HCT116 (cell line): ENCODE results near the gene ACOXL. TPM values are rescaled to one million over a fixed set of nuclear protein-coding genes. Genes with fewer than 3 reads are reported as not detected.

Source experiments
- ATAC-seq: fragments of 200-7000 bp; cut with Tn5 transposase; 2 replicates; pipeline ENCODE4 v1.9.1; 2020; ENCODE audit warnings: mild to moderate bottlenecking, moderate library complexity
- BruUV-seq: library from RNA; stranded (reverse); fragments of 400-500 nt; replicated peaks from 2 replicates; lab custom pipeline; 2021; lab: Mats Ljungman, UMichigan
- CTCF ChIA-PET: fragments of 300-600 bp; sonication (Branson Sonifier 250); formaldehyde crosslinking; loops from one replicate; lab custom pipeline; 2021; ENCODE audit warnings: antibody characterized with exemption; lab: Charles Lee
- POLR2A ChIA-PET: fragments of 300-600, 350-600 bp; sonication (Branson Sonifier 250); formaldehyde crosslinking; loops from one replicate; lab custom pipeline; 2021; ENCODE audit warnings: antibody characterized with exemption; lab: Charles Lee
- RAD21 ChIA-PET, 2 experiments: fragments of 300-600 bp; sonication (Branson Sonifier 250); formaldehyde crosslinking; loops; one replicate each; lab custom pipeline; 2023; ENCODE audit warnings: low total read pairs in 2 of 2; ENCODE audit not compliant: uncharacterized antibody in 2 of 2, unreplicated experiment in 2 of 2, low non-redundant PET in 1 of 2; lab: Charles Lee
- DNase-seq: peaks from one replicate; pipeline ENCODE4 v3.0.0-alpha.2; 2010; ENCODE audit warnings: low read depth, low spot score
- H2AFZ ChIP-seq: fragments of 200-600 bp; shearing (Covaris generic), sonication (generic); 2 replicates; pipeline ENCODE4 v1.6.1; 2017; ENCODE audit warnings: low read depth, mixed run types, mixed read lengths, antibody characterized with exemption, low read length; ENCODE audit not compliant: poor library complexity, severe bottlenecking
- H3K27ac ChIP-seq: 2 replicates; pipeline ENCODE4 v1.5.1; 2012; ENCODE audit warnings: low read depth, low read length
- H3K27me3 ChIP-seq: fragments of 200-600 bp; sonication (generic); 2 replicates; pipeline ENCODE4 v1.6.1; 2016; ENCODE audit warnings: mixed run types, low read length, mixed read lengths; ENCODE audit not compliant: insufficient read depth
- H3K36me3 ChIP-seq, 2 experiments: fragments of 200-500 bp in 1 of 2; fragments of 200-600 bp in 1 of 2; sonication (Bioruptor generic) in 1 of 2; sonication (generic) in 1 of 2; 2 replicates each; pipeline versions ENCODE4 v1.5.1 to v1.6.1; 2014 to 2016; ENCODE audit warnings: low read length in 2 of 2, inconsistent platforms in 1 of 2, mixed read lengths in 1 of 2, mixed run types in 1 of 2; ENCODE audit not compliant: insufficient read depth in 2 of 2, control insufficient read depth in 1 of 2
- H3K4me1 ChIP-seq, 2 experiments: fragments of 200-600 bp in 1 of 2; sonication (generic) in 1 of 2; 2 replicates each; pipeline versions ENCODE4 v1.5.1 to v1.6.1; 2012 to 2017; ENCODE audit warnings: low read length in 2 of 2, inconsistent platforms in 1 of 2, mild to moderate bottlenecking in 1 of 2, mixed read lengths in 1 of 2, mixed run types in 1 of 2, moderate library complexity in 1 of 2; ENCODE audit not compliant: insufficient read depth in 2 of 2, control insufficient read depth in 1 of 2
- H3K4me2 ChIP-seq: fragments of 200-600 bp; sonication (generic); 2 replicates; pipeline ENCODE4 v1.6.1; 2017; ENCODE audit warnings: mixed run types, low read length, mixed read lengths
- H3K4me3 ChIP-seq, 2 experiments: fragments of 200-600 bp in 1 of 2; sonication (generic) in 1 of 2; replicated peaks in 1 of 2; 2 replicates each; pipeline ENCODE4 v1.5.1; 2011 to 2016; ENCODE audit warnings: low read length in 2 of 2, control low read depth in 1 of 2, low read depth in 1 of 2, mild to moderate bottlenecking in 1 of 2, mixed read lengths in 1 of 2, mixed run types in 1 of 2
- H3K79me2 ChIP-seq: fragments of 200-600 bp; sonication (generic); 2 replicates; pipeline ENCODE4 v1.6.1; 2017; ENCODE audit warnings: mild to moderate bottlenecking, mixed run types, low read length, moderate library complexity, mixed read lengths; ENCODE audit not compliant: insufficient read depth
- H3K9ac ChIP-seq: fragments of 200-600 bp; sonication (generic); 2 replicates; pipeline ENCODE4 v1.6.1; 2016; ENCODE audit warnings: low read length, mixed read lengths
- H3K9me2 ChIP-seq: fragments of 200-600 bp; sonication (generic), shearing (Covaris generic); 2 replicates; pipeline ENCODE4 v1.6.1; 2017; ENCODE audit warnings: mixed run types, mild to moderate bottlenecking, moderate library complexity; ENCODE audit not compliant: insufficient read depth
- H3K9me3 ChIP-seq, 2 experiments: fragments of 200-500 bp in 1 of 2; fragments of 200-600 bp in 1 of 2; sonication (Bioruptor generic) in 1 of 2; sonication (generic) in 1 of 2; 2 replicates each; pipeline ENCODE4 v1.6.1; 2014 to 2017; ENCODE audit warnings: low read length in 2 of 2, mixed read lengths in 2 of 2, inconsistent platforms in 1 of 2, low read depth in 1 of 2, mild to moderate bottlenecking in 1 of 2, mixed run types in 1 of 2, moderate library complexity in 1 of 2; ENCODE audit not compliant: control insufficient read depth in 1 of 2, insufficient read depth in 1 of 2
- H4K20me1 ChIP-seq: fragments of 200-600 bp; sonication (generic), shearing (Covaris generic); 2 replicates; pipeline ENCODE4 v1.6.1; 2017; ENCODE audit warnings: mixed run types, mild to moderate bottlenecking, moderate library complexity; ENCODE audit not compliant: insufficient read depth
- CBX3 ChIP-seq: IDR thresholded peaks from 2 replicates; pipeline ENCODE4 v1.6.1; 2012; ENCODE audit warnings: low read depth
- EGR1 ChIP-seq: IDR thresholded peaks from 2 replicates; pipeline ENCODE4 v1.6.1; 2012; ENCODE audit warnings: low read depth
- ELF1 ChIP-seq: IDR thresholded peaks from 2 replicates; pipeline ENCODE4 v1.6.1; 2012; ENCODE audit warnings: low read depth, borderline replicate concordance
- EZH2 ChIP-seq: fragments of 200-600 bp; sonication (generic); IDR thresholded peaks from 2 replicates; pipeline ENCODE4 v1.6.1; 2017; ENCODE audit warnings: antibody characterized with exemption, mixed run types
- EZH2phosphoT487 ChIP-seq: fragments of 200-600 bp; IDR thresholded peaks from 2 replicates; pipeline ENCODE4 v1.6.1; 2018; ENCODE audit warnings: antibody characterized with exemption, borderline replicate concordance
- FOSL1 ChIP-seq: IDR thresholded peaks from 2 replicates; pipeline ENCODE4 v1.6.1; 2012; ENCODE audit warnings: low read depth
- JUND ChIP-seq: IDR thresholded peaks from 2 replicates; pipeline ENCODE4 v1.6.1; 2012
- POLR2A ChIP-seq: IDR thresholded peaks from 2 replicates; pipeline ENCODE4 v1.7.0; 2011; ENCODE audit warnings: borderline replicate concordance; ENCODE audit not compliant: insufficient read depth, insufficient read length; ENCODE audit errors: extremely low read depth
- POLR2AphosphoS5 ChIP-seq: IDR thresholded peaks from 2 replicates; pipeline ENCODE4 v1.6.1; 2011; ENCODE audit warnings: mild to moderate bottlenecking, low read depth, low read length, moderate library complexity
- RAD21 ChIP-seq: IDR thresholded peaks from 2 replicates; pipeline ENCODE4 v1.6.1; 2012; ENCODE audit warnings: low read depth, mild to moderate bottlenecking
- SIN3A ChIP-seq: IDR thresholded peaks from 2 replicates; pipeline ENCODE4 v1.6.1; 2012; ENCODE audit warnings: low read depth
- SRF ChIP-seq: IDR thresholded peaks from 2 replicates; pipeline ENCODE4 v1.6.1; 2012; ENCODE audit warnings: low read depth
- TCF7L2 ChIP-seq: IDR thresholded peaks from 2 replicates; pipeline ENCODE4 v1.7.0; 2011; ENCODE audit warnings: borderline replicate concordance, inconsistent platforms; ENCODE audit not compliant: insufficient read depth, insufficient read length; ENCODE audit errors: extremely low read depth
- YY1 ChIP-seq: IDR thresholded peaks from 2 replicates; pipeline ENCODE4 v1.6.1; 2011; ENCODE audit warnings: low read length, low read depth, moderate library complexity, mild to moderate bottlenecking; ENCODE audit not compliant: insufficient replicate concordance; ENCODE audit errors: extremely low read depth
- ZFX ChIP-seq: fragments of 450-650 bp; IDR thresholded peaks from 2 replicates; pipeline ENCODE4 v1.6.1; 2017
- ZNF274 ChIP-seq: fragments of 200-500 bp; sonication (Bioruptor generic); IDR thresholded peaks from 2 replicates; pipeline ENCODE4 v1.6.1; 2014; ENCODE audit warnings: mild to moderate bottlenecking, low read depth, low read length, inconsistent platforms
- intact Hi-C: fragments of 100-400 bp; cut with micrococcal nuclease; formaldehyde crosslinking; loops from 2 replicates; pipeline ENCODE4 v1.10.0; 2022
- total RNA-seq: library from RNA; stranded (reverse); gene quantifications from one replicate; pipeline ENCODE4 v1.2.1, GENCODE V29; 2021; ENCODE audit not compliant: unreplicated experiment
- TF ChIP-seq, protein P1 (sequence below): IDR thresholded peaks from 2 replicates; pipeline ENCODE4 v1.6.1; 2012; ENCODE audit warnings: low read depth
- TF ChIP-seq, protein P2 (sequence below): IDR thresholded peaks from 2 replicates; pipeline ENCODE4 v1.6.1; 2012
- TF ChIP-seq, protein P3 (sequence below): IDR thresholded peaks from 2 replicates; pipeline ENCODE4 v1.6.1; 2011; ENCODE audit warnings: mild to moderate bottlenecking, low read length, moderate library complexity; ENCODE audit not compliant: insufficient replicate concordance; ENCODE audit errors: extremely low read depth
- TF ChIP-seq, protein P4 (sequence below): IDR thresholded peaks from 2 replicates; pipeline ENCODE4 v1.6.1; 2012

Gene ACOXL
- total RNA-seq, 1 experiment from 2014 or later, result 5.5 TPM

DNA sequence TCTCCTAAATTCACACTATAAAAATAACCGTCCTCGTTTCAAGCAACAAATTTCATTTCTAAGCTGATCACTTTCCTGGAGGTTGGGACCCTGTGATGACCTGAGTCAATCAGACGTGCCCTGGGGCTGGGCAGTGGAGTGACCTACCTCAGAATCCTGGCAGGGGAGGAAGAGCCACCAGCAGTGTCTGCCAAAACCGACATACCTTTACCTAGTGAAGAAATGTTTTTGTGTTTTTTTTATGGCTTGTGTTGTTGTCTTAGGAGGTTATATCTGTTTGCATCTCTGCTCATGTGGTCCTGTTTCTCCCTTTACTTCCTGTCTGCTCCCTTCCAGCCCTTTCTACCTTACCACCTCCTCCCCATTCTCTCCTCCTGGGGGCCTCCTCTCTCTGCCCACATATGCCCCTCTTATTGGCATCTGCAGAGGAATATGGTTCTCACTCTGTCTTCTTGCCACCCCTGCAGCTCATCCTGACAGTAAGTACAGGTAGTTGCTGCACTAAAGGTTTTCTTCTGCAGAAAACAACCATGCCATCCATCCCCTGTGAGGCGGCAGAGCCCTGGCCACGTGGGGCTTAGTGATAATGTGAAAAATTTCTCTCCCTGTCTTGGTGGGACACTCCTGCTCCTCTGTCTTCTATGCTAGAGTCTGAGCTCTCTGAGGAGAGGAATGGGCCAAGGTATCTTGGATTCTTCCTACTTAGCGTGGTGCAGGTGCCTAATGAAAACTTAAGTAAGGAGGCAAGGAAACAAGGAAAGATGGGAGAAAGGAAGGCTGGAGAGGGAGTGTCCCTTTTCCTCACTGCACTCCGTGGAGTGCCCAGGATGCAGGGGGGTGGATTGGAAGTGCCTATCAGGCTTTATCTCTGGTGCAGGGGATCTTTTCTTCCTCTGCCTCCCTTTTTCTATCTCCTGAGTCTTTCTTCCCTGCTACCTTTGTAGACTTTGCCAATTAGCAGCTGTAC, 15.4 kb downstream of the ACOXL start (continued):
- TF ChIP-seq, protein P1, sequence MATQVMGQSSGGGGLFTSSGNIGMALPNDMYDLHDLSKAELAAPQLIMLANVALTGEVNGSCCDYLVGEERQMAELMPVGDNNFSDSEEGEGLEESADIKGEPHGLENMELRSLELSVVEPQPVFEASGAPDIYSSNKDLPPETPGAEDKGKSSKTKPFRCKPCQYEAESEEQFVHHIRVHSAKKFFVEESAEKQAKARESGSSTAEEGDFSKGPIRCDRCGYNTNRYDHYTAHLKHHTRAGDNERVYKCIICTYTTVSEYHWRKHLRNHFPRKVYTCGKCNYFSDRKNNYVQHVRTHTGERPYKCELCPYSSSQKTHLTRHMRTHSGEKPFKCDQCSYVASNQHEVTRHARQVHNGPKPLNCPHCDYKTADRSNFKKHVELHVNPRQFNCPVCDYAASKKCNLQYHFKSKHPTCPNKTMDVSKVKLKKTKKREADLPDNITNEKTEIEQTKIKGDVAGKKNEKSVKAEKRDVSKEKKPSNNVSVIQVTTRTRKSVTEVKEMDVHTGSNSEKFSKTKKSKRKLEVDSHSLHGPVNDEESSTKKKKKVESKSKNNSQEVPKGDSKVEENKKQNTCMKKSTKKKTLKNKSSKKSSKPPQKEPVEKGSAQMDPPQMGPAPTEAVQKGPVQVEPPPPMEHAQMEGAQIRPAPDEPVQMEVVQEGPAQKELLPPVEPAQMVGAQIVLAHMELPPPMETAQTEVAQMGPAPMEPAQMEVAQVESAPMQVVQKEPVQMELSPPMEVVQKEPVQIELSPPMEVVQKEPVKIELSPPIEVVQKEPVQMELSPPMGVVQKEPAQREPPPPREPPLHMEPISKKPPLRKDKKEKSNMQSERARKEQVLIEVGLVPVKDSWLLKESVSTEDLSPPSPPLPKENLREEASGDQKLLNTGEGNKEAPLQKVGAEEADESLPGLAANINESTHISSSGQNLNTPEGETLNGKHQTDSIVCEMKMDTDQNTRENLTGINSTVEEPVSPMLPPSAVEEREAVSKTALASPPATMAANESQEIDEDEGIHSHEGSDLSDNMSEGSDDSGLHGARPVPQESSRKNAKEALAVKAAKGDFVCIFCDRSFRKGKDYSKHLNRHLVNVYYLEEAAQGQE, result no peak
- TF ChIP-seq, all 23 proteins: peak for 0

DNA sequence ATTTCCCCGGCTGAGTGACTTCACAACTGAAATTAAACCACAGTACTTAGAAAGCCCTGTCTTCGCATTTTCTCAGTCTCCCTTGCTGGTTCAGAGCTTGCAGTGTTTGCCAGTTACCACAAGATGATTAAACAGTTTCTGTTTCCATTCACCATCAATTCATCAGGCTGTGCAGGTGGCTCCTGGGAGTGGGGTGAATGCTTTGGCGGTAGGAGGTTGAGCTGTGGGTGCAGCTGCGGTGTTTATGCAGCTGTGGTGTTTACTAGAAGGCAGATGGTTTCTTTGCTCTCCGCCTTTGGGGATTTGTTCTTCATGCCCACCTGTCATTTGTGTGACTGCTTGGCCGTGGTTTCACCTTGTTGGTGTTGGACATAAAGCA, 16.1 kb downstream of the ACOXL start:
- H3K36me3 ChIP-seq, result no peaks in the 10 kb centered on the region
- POLR2A ChIA-PET, result no interaction called here
- intact Hi-C loops, result no loop called here
- no peak overlapping the region for H2AFZ ChIP-seq
- DNase-seq (no peak), ATAC-seq (no peak)
- H3K4me3 ChIP-seq, result no peak overlapping the region
- no peaks in the 10 kb centered on the region for H3K4me1 ChIP-seq
- H3K79me2 ChIP-seq, result no peaks in the 10 kb centered on the region
- H4K20me1 ChIP-seq, result no peaks in the 10 kb centered on the region
- H3K9me3 ChIP-seq, result no peaks in the 10 kb centered on the region
- RAD21 ChIA-PET, result no interaction called here
- no peaks in the 10 kb centered on the region for H3K27me3 ChIP-seq
- no peak overlapping the region for H3K9ac ChIP-seq
- no peaks in the 10 kb centered on the region for H3K9me2 ChIP-seq
- no peak overlapping the region for H3K27ac ChIP-seq
- no TSS peak for BruUV-seq
- CTCF ChIA-PET, result no interaction called here
- no peak overlapping the region for H3K4me2 ChIP-seq
- TF ChIP-seq JUND (no peak), SRF (no peak), ELF1 (no peak), SIN3A (no peak), FOSL1 (no peak), YY1 (no peak), EZH2 (no peak), CBX3 (no peak), POLR2A (no peak), RAD21 (no peak), POLR2AphosphoS5 (no peak), ZFX (no peak), TCF7L2 (no peak), EZH2phosphoT487 (no peak), EGR1 (no peak), ZNF274 (no peak)
- TF ChIP-seq, protein P2, sequence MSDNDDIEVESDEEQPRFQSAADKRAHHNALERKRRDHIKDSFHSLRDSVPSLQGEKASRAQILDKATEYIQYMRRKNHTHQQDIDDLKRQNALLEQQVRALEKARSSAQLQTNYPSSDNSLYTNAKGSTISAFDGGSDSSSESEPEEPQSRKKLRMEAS, result no peak
- TF ChIP-seq, protein P3, sequence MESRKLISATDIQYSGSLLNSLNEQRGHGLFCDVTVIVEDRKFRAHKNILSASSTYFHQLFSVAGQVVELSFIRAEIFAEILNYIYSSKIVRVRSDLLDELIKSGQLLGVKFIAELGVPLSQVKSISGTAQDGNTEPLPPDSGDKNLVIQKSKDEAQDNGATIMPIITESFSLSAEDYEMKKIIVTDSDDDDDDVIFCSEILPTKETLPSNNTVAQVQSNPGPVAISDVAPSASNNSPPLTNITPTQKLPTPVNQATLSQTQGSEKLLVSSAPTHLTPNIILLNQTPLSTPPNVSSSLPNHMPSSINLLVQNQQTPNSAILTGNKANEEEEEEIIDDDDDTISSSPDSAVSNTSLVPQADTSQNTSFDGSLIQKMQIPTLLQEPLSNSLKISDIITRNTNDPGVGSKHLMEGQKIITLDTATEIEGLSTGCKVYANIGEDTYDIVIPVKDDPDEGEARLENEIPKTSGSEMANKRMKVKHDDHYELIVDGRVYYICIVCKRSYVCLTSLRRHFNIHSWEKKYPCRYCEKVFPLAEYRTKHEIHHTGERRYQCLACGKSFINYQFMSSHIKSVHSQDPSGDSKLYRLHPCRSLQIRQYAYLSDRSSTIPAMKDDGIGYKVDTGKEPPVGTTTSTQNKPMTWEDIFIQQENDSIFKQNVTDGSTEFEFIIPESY, result no peak
- TF ChIP-seq, protein P4, sequence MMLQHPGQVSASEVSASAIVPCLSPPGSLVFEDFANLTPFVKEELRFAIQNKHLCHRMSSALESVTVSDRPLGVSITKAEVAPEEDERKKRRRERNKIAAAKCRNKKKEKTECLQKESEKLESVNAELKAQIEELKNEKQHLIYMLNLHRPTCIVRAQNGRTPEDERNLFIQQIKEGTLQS, result no peak
